NCI-H2196 (cell line): Measurements from ENCODE around the gene ECEL1.
"Not testable (repeated sequence)": the region's sequence is repeated elsewhere in the genome, so short reads cannot be mapped to it uniquely, and the experiment has no call there.

Experiments used
- DNase-seq: peaks from one replicate; lab custom pipeline; 2025; ENCODE audit not compliant: unreplicated experiment; lab: John Stamatoyannopoulos, UW

Gene ECEL1

DNA sequence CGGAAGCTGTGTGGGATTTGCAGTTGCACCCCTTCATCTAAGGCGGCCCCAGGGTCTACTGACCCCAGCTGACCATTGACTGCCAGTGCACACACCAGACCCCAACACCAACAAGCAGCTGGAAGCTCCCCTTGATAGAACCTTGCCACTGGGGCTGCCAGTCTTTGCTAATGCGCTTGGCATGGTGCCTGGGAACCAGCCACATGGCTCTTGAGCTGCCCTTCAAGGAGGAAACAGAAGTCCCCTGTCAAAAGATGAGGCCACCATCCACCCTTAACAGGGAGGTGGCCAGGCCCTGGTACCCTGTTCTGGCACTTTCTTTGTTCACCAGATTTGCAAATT lies 23.1 kb downstream of the ECEL1 start:
- DNase-seq, result no peak

- DNase-seq, result no peak
Observed at GRCh38 chr2:232463701-232464543, 23.7 kb downstream of the ECEL1 start.

GRCh38 chr2:232460171-232460570 lies 27.5 kb downstream of the ECEL1 start:
- DNase-seq, result no peak

- DNase-seq, result no peak
Observed at GRCh38 chr2:232459419-232460035, 28.1 kb downstream of the ECEL1 start.

DNA sequence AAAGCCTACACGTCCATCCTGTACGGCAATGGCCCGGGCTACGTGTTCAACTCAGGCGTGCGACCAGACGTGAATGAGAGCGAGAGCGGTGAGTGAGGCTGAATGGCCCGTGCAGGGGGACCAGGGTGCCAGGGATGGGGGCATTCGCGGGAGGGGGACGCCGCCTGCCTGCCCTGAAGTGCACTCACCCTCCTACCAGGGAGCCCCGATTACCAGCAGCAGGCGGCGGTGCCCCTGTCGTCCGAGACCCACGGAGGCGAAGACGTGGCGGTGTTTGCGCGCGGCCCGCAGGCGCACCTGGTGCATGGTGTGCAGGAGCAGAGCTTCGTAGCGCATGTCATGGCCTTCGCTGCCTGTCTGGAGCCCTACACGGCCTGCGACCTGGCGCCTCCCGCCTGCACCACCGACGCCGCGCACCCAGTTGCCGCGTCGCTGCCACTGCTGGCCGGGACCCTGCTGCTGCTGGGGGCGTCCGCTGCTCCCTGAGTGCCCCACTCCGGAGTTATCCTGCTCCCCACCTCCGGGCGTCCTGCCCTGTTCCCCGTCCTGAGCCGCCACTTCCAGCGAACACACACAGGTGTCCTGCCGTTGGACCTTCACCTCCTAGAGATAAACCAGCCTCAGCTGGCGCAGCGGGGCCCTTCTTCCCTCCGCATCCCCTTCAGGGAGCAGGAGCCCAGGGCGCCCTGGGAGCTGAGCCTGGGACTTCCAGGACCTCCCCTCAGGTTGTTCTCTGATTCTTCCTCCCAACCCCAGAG lies 28.8 kb downstream of the ECEL1 start:
- DNase-seq, result no peak

GRCh38 chr2:232458051-232458660 lies 29.5 kb downstream of the ECEL1 start:
- DNase-seq, result no peak

DNA sequence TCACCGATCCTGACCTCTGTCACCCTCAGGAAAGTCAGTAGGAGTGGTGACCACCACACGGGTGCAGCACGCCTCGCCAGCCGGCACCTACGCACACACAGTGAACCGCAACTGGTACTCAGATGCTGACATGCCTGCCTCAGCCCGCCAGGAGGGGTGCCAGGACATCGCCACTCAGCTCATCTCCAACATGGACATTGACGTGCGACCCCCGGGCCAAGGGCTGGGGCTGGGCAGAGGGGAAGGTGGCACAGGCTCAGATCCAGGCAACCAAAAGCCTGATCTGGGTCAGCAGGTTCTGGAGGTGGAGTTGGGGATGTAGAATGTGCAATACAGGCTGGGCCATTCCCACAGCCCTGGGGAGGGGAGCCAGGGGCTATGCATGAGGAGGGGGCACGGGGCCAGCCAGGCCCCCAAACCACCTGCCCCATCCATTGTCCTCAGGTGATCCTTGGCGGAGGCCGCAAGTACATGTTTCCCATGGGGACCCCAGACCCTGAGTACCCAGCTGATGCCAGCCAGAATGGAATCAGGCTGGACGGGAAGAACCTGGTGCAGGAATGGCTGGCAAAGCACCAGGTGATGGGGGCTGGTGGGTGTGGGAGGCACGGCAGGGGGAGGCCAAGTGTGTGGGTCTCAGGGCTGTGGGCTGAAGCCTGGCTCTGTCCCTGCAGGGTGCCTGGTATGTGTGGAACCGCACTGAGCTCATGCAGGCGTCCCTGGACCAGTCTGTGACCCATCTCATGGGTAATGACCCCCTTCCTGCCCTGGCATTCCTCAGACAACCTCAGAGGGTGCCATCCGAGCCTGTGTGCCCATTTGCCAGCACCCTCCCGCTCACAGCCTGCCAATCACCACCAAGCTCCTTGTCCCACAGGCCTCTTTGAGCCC lies 30.3 kb downstream of the ECEL1 start:
- no peak for DNase-seq

DNA sequence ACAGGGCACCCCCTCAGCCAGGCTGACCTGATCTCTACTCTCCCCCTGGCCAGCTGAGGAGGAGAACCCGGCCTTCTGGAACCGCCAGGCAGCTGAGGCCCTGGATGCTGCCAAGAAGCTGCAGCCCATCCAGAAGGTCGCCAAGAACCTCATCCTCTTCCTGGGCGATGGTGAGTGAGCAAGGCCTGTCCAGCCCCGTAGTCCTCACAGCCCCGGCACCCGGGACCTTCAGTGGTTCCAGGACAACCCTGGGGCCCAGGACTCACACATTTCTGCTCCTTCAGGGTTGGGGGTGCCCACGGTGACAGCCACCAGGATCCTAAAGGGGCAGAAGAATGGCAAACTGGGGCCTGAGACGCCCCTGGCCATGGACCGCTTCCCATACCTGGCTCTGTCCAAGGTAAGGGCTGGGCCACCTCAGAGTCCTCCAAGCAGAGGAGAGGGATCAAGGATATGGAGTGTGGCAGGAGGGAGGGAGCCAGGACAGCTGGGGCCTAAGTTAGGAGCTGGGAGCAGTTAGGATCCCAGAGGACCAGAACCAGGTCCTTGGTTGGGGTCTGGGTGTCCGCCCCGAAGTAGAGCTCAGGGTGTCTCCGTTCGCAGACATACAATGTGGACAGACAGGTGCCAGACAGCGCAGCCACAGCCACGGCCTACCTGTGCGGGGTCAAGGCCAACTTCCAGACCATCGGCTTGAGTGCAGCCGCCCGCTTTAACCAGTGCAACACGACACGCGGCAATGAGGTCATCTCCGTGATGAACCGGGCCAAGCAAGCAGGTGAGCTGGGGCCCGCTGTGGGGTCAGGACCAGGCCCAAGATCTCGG lies 31.1 kb downstream of the ECEL1 start:
- DNase-seq, result no peak

GRCh38 chr2:232455426-232456255 lies 32.0 kb downstream of the ECEL1 start, which contains the start of gene ALPI:
Gene ALPI (plus strand): TSS chr2:232456153. CDS start chr2:232456200, 47 bp downstream.
- DNase-seq, result no peak

DNA sequence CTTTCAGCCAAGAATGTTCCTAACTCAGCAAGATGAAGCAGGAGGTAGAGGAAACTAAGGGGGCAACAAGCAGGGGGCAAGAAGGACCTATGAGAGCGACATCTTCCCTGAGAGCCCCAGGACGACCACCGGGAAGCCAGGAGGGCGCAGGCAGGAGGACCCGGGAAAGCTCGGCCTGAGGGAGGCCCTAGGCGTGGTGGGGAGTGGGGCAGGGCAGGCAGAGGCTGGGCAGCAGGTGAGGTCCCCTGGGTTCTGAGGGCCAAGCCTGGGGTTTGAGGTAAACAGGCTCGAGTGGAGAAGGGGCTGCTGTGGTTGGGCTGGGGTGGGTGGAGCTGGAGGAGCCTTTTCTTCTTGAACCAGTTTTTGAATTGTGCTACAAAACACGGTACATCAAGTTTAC lies 33.0 kb downstream of the ECEL1 start:
- DNase-seq, result no peak

- not testable (repeated sequence) for DNase-seq
Observed at GRCh38 chr2:232451645-232452044, 36.0 kb downstream of the ECEL1 start.

DNA sequence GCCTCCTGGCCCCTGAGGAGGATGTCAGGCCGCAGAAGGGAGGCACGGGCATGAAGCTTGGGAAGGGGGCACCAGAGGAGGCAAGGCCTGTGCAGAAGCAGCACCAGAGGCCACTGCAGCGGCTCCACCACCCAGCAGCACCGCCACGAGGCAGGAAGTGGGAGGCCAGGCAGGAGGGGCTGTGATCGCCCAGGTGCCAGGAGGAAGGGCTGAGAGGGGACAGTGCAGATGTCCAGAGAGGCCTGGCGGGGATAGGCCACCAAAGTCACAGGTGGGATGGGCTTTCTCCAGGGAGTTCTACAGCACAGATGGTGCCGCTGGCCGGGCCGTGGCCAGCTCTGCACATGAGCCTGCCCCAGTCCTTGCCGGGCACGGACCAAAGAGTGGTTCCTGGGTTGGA lies 37.7 kb downstream of the ECEL1 start:
- no peak for DNase-seq

GRCh38 chr2:232448304-232448690 lies 39.3 kb downstream of the ECEL1 start:
- no peak for DNase-seq

DNA sequence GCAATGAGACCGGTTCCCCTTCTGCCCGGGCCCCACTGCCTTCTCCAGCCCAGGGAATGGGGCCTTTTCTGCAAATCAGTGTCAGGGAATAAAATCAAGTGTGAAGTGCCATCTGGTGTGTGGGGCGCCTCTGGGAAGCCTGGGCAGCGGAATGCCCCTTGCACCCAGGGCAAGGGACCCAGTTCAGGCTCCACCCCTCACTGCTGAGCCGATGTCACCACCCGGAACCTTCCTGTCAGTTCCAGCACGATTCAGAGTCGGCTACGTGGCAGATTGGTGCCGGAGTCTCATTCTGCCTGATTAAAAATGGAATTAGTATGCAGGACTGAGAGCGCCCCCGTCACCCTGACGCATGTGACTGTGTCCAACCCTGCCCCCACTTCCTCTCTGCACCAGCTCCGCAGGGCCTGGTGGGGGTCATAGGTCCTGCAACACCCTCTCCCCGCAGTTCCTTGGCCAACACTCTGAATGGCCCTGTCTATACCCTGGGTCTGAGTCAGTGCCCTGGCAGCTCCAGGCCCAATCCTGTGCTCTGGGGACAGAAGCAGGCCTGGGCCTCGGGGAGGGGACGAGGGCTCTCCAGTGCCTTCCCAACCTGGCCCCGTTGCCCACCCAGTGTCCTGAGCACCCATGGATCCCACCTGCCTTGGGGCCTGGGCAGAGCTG lies 39.9 kb downstream of the ECEL1 start:
- no peak for DNase-seq

GRCh38 chr2:232447091-232447620 lies 40.5 kb downstream of the ECEL1 start:
- DNase-seq, result no peak

GRCh38 chr2:232446266-232446777 lies 41.3 kb downstream of the ECEL1 start:
- DNase-seq, result not testable (repeated sequence)

- DNase-seq, result not testable (repeated sequence)
Observed at GRCh38 chr2:232445149-232445885, 42.3 kb downstream of the ECEL1 start.
